Hepatocyte (in vitro differentiated cells): ENCODE measurements around the gene RAD1. TPM values are rescaled to one million over a fixed set of nuclear protein-coding genes. Genes with fewer than 3 reads are reported as not detected.

Experiments
- DNase-seq: peaks from one replicate; pipeline ENCODE4 v3.0.0-alpha.2; 2016; ENCODE audit warnings: low spot score
- H2AFZ ChIP-seq: fragments of 200-600 bp; sonication (generic); 2 replicates; pipeline ENCODE4 v1.6.0; 2016; ENCODE audit warnings: antibody characterized with exemption, mild to moderate bottlenecking
- H3K27ac ChIP-seq: fragments of 200-600 bp; sonication (generic); 2 replicates; pipeline ENCODE4 v1.5.1; 2016; ENCODE audit warnings: mild to moderate bottlenecking
- H3K27me3 ChIP-seq: fragments of 200-600 bp; sonication (generic); 2 replicates; pipeline ENCODE4 v1.6.1; 2016
- H3K36me3 ChIP-seq: fragments of 200-600 bp; sonication (generic); replicated peaks from 2 replicates; pipeline ENCODE4 v1.5.1; 2016; ENCODE audit warnings: low read depth; ENCODE audit not compliant: insufficient read depth
- H3K4me1 ChIP-seq: fragments of 200-600 bp; sonication (generic); 2 replicates; pipeline ENCODE4 v1.5.1; 2016; ENCODE audit warnings: mild to moderate bottlenecking, moderate library complexity; ENCODE audit not compliant: insufficient read depth
- H3K4me2 ChIP-seq: fragments of 200-600 bp; sonication (generic); 2 replicates; pipeline ENCODE4 v1.6.0; 2016
- H3K4me3 ChIP-seq: fragments of 200-600 bp; sonication (generic); 2 replicates; pipeline ENCODE4 v1.5.1; 2016; ENCODE audit warnings: mild to moderate bottlenecking
- H3K79me2 ChIP-seq: fragments of 200-600 bp; sonication (generic); 2 replicates; pipeline ENCODE4 v1.6.0; 2017; ENCODE audit warnings: mild to moderate bottlenecking
- H3K9me2 ChIP-seq: fragments of 200-600 bp; sonication (generic); replicated peaks from 2 replicates; pipeline ENCODE4 v1.6.0; 2017; ENCODE audit warnings: mild to moderate bottlenecking; ENCODE audit not compliant: insufficient read depth
- H3K9me3 ChIP-seq: fragments of 200-600 bp; sonication (generic); 2 replicates; pipeline ENCODE4 v1.5.1; 2016; ENCODE audit warnings: low read depth, mild to moderate bottlenecking
- H4K20me1 ChIP-seq: fragments of 200-600 bp; sonication (generic); 2 replicates; pipeline ENCODE4 v1.6.0; 2016; ENCODE audit warnings: mild to moderate bottlenecking; ENCODE audit not compliant: insufficient read depth, poor library complexity, severe bottlenecking
- EZH2 ChIP-seq: fragments of 200-600 bp; sonication (generic); IDR thresholded peaks from 2 replicates; pipeline ENCODE4 v1.6.1; 2016; ENCODE audit warnings: antibody characterized with exemption, mild to moderate bottlenecking, borderline replicate concordance
- EZH2phosphoT487 ChIP-seq: fragments of 200-600 bp; sonication (generic); IDR thresholded peaks from one replicate; pipeline ENCODE4 v1.6.1; 2018; ENCODE audit warnings: antibody characterized with exemption, mild to moderate bottlenecking, low read depth, moderate library complexity; ENCODE audit not compliant: unreplicated experiment, severe bottlenecking
- WGBS: methylation state at CpG from one replicate; pipeline ENCODE4 v1.1.6; 2016; ENCODE audit warnings: low lambda C conversion rate; ENCODE audit errors: missing lambda C conversion rate; 5-methylcytosine and 5-hydroxymethylcytosine counted together
- polyA plus RNA-seq: library from polyadenylated mRNA; unstranded; fragments of >200 nt; fragmentation: Nextera tagmentation; extraction: Ambion mirVana; gene quantifications from 2 replicates; pipeline ENCODE4 v1.2.1, GENCODE V29; 2016
- total RNA-seq: library from RNA; depleted of rRNA; stranded (reverse); fragments of >200 nt; gene quantifications from 2 replicates; pipeline ENCODE4 v1.2.3, GENCODE V29; 2014
- TF ChIP-seq, protein P1 (sequence below): fragments of 200-600 bp; sonication (generic); IDR thresholded peaks from 2 replicates; pipeline ENCODE4 v1.5.1; 2016; ENCODE audit warnings: antibody characterized with exemption, mild to moderate bottlenecking; ENCODE audit not compliant: poor library complexity

Gene RAD1
- total and polyA plus RNA-seq, 2 experiments from 2014 or later, result 25.2 to 33.2 TPM

DNA sequence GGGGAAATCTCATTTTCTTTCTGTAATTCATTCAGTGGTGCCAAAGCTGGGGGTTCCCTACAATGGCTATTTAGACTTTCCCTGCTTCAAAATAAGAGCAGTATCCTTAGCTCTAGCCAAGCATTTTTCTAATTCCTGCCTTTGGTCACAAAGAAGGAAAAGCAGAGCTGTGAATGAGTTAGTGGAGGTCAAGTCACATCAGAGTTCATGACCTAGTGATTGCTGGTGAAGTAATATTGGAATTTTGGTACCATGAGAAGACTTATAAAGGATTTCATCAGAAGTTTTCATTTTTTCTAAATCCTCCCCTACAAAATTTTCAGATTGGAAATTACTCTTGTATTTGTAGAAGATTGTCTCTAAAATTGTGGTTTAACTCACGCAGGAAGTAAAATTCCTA lies 42.0 kb upstream of the RAD1 start:
- Histone ChIP-seq H3K79me2 (no peaks in the 10 kb centered on the region), H3K4me1 (no peaks in the 10 kb centered on the region), H3K4me2 (no peak overlapping the region), H4K20me1 (no peaks in the 10 kb centered on the region), H3K9me3 (no peaks in the 10 kb centered on the region), H2AFZ (no peak overlapping the region), H3K9me2 (no peaks in the 10 kb centered on the region), H3K27me3 (no peaks in the 10 kb centered on the region), H3K36me3 (no peaks in the 10 kb centered on the region), H3K27ac (no peak overlapping the region), H3K4me3 (no peak overlapping the region)
- TF ChIP-seq EZH2 (no peak), EZH2phosphoT487 (no peak)
- TF ChIP-seq, protein P1, sequence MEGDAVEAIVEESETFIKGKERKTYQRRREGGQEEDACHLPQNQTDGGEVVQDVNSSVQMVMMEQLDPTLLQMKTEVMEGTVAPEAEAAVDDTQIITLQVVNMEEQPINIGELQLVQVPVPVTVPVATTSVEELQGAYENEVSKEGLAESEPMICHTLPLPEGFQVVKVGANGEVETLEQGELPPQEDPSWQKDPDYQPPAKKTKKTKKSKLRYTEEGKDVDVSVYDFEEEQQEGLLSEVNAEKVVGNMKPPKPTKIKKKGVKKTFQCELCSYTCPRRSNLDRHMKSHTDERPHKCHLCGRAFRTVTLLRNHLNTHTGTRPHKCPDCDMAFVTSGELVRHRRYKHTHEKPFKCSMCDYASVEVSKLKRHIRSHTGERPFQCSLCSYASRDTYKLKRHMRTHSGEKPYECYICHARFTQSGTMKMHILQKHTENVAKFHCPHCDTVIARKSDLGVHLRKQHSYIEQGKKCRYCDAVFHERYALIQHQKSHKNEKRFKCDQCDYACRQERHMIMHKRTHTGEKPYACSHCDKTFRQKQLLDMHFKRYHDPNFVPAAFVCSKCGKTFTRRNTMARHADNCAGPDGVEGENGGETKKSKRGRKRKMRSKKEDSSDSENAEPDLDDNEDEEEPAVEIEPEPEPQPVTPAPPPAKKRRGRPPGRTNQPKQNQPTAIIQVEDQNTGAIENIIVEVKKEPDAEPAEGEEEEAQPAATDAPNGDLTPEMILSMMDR, result no peak
- 100% methylated on average over 1 of the region's 1 CpG for WGBS
- no peak for DNase-seq

- no peak for TF ChIP-seq EZH2
- no peak for TF ChIP-seq EZH2phosphoT487
- TF ChIP-seq, protein P1, result no peak
- DNase-seq, result no peak
- 95% methylated on average over 11 of the region's 11 CpGs for WGBS
- Histone ChIP-seq H4K20me1 (no peaks in the 10 kb centered on the region), H3K4me3 (no peak overlapping the region), H3K27ac (no peak overlapping the region), H3K36me3 (no peaks in the 10 kb centered on the region), H3K9me3 (no peaks in the 10 kb centered on the region), H3K79me2 (no peaks in the 10 kb centered on the region), H3K27me3 (no peaks in the 10 kb centered on the region), H2AFZ (no peak overlapping the region), H3K4me2 (no peak overlapping the region), H3K9me2 (no peaks in the 10 kb centered on the region), H3K4me1 (no peaks in the 10 kb centered on the region)
These were observed 29.2 kb upstream of the RAD1 start for GRCh38 chr5:34944460-34945047.

DNA sequence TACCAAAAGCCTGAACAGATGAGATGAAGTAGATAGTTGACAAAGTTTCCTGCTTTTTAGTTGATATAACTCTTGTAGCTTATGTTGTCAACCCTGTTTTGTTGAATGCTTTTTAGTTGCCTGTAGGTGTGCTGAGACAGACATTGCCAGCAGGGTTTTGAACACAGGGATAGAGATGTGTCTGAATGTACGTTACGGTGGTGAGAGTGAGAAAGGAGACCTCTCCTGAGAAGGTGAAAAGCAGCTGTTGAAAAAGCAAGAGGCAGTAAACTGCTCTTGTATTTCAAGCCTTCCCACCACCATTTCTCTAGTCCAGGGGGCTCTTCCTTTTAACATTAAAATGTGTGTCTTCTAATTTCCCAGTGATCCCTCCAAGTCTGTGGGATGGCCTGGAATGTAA lies 28.7 kb upstream of the RAD1 start:
- H3K4me2 ChIP-seq, result no peak overlapping the region
- H3K79me2 ChIP-seq, result no peaks in the 10 kb centered on the region
- H3K9me2 ChIP-seq, result no peaks in the 10 kb centered on the region
- H3K27me3 ChIP-seq, result no peaks in the 10 kb centered on the region
- no peaks in the 10 kb centered on the region for H3K9me3 ChIP-seq
- no peak for TF ChIP-seq EZH2
- no peak for TF ChIP-seq EZH2phosphoT487
- TF ChIP-seq, protein P1, result no peak
- no peak for DNase-seq
- no peaks in the 10 kb centered on the region for H4K20me1 ChIP-seq
- no peaks in the 10 kb centered on the region for H3K36me3 ChIP-seq
- no peaks in the 10 kb centered on the region for H3K4me1 ChIP-seq
- H2AFZ ChIP-seq, result no peak overlapping the region
- H3K27ac ChIP-seq, result no peak overlapping the region
- 92% methylated on average over 2 of the region's 2 CpGs for WGBS
- H3K4me3 ChIP-seq, result no peak overlapping the region
